Stimulated activated CD8-positive, alpha-beta memory T cell treated with anti-CD3 and anti-CD28 coated beads, Interleukin-15, amount 100 ng/mL, for 4 hours (primary cell): ENCODE results near the gene COP1.
"Not testable (repeated sequence)": the region's sequence is repeated elsewhere in the genome, so short reads cannot be mapped to it uniquely, and the experiment has no call there.

Experiments
- DNase-seq, 2 donors: peaks; one replicate each; pipeline ENCODE4 v3.0.0-alpha.2; 2020; ENCODE audit warnings: low read depth in 2 of 2

The COP1 gene

DNA sequence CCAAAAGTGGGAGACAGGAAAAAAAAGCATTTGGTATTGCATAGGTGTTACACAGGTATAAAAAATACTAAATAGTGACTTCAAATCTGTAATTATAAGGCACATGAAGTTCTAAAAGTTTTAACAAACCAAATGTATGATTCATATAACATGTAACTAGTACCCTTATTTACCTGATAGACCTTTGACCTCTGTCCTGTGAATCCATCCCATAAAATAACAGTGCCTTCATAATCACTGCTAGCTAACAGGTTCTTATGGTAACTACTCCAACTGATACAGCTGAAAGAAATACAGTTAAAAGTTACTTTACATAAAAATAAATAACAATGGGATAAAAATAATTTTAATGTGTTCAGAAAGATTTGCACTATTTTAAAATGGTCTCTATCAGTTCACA lies 163.5 kb downstream of the COP1 start:
- DNase-seq: no peak

DNA sequence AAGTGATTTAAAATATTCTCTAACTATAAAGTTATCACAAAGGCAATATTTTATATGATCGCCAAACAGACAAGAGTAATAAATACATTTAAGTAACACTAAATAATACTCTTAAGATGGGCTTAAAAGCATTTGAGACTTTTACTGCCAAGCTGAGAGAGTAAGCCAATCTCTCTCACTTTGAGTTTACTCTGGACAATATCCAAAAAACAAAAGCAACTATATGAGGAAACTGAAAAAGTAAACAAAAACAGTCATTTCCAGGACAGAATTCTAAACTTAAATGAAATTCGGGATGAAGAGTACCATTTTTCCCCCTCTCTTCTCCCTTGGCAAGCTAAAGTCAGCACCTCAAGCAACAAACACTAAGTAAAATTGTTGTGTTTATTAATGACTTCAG lies 173.2 kb downstream of the COP1 start:
- no peak for DNase-seq

DNA sequence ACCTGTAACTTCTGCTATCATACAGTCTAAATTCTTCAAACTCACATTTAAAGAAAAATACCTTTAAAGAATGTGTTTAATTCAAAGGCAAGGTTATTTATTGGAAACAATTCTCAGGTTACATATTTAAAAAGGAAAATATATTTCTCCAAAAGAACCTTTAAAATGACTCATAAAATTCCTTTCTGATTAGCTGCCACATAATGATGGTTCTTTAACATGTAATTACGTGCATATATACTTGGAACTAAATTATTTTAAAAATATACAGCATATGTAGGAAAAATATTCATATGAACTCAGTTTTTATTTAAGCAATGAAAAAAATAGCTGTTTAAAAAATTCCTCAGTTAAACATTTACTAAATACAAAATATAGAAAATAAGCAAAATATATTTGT lies 173.6 kb downstream of the COP1 start:
- no peak for DNase-seq

DNA sequence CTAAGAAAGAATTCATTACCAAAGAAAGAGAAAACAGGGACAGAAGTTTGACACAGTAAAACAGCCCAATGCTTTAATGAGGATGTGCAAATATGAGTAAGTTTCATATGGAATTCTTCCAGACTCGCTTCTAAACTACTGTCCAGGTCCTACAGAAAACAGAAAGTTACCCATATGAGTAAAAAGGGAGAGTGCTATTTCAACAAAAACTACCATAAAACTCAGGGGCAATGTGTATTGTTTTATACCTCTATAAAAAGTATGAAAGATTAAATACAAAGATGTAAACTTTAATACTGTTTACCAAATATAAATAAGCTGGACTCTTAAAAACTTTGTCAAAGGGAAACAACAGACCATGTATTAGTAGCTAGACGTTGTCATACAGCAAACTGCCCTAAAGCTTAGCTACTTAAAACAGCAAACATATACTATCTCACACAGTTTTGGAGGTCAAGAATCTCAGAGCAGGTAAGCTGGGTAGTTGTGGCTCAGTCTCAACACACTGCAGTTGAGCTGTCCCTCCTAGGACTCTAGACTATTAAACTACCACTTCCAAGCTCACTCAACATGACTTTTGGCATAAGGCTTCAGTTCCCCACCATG lies 174.9 kb downstream of the COP1 start:
- DNase-seq: no peak

DNA sequence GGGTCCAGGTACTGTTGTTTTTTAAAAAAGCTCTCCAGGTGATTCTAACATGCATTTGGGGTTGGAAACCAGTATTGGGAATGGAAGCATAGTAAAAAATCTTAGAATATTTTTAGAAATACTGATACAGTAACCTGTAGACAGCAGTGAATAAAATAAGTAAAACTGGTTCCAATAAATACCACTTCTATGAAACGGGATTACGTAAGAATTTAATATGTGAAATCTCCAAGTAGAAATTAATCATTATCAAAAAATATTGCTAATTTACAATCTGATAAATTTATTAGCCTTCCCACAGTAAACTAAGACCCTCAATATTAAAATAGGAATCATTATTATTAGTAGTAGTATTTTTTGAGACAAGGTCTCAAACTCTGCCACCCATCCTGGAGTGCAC lies 177.5 kb downstream of the COP1 start:
- no peak for DNase-seq

DNA sequence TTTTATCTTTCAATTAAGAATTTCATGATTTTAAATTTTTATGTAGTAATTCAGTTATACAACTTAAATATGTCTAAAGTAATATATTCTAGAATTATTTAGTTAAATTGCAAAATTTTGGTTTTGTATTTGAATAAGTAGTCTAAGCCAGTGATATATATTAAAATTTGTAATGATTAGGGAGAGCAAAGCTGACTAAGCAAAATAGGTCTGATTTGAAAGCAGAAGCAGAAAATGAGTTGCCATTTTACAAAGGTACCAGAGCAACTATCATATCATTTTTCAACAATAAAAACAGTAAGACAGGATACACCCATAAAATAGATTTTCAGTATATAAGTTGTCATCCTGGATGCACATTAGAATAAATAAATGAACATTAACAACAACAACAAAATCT lies 177.9 kb downstream of the COP1 start:
- DNase-seq: no peak

DNA sequence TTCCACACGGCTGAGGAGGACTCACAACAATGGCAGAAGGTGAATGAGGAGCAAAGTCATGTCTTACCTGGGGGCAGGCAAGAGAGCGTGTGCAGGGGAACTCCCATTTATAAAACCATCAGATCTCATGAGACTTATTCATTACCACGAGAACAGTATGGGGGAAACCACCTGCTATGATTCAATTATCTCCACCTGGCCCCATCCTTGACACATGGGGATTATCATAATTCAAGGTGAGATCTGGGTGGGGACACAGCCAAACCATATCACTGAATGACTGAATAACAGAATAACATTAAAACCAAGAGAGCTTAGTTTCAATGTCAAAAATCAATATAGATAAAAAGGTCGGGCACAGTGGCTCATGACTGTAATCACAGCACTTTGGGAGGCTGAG lies 179.2 kb downstream of the COP1 start:
- not testable (repeated sequence) for DNase-seq

DNA sequence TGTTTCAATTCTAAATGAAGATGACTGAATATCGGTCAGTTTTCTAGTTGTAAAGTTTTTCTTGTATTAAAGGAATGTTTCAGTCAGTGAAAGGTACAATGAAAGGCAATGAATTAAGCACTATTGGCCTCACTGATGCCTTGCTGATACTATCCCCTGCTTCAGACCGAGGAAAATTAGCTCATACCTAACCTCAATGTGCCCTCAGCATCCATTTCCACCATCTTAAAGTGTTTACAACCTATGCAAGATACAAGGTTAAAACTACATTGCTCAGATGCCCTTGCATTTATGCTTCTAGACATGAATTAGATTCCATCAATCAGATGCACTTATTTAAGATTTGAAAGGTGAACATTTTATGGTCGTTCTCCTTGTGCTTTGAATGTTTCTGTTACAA lies 184.5 kb downstream of the COP1 start:
- DNase-seq: no peak

DNA sequence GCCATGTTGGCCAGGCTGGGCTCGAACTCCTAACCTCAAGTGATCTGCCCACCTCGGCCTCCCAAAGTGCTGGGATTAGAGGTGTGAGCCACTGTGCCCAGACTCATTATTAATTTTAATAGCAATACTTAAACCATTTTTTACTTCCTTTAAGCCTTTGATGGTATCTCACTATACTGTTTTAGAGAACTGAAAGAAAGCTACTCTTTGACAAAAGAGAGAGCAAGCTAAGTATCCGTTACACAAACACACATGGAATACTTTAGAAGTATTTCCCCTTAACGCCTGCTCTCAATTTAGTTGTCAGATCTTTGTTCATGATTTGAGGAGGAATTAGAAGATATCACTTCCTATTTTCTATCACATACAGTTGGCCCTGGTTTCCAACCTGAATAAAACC lies 189.4 kb downstream of the COP1 start:
- no peak for DNase-seq

DNA sequence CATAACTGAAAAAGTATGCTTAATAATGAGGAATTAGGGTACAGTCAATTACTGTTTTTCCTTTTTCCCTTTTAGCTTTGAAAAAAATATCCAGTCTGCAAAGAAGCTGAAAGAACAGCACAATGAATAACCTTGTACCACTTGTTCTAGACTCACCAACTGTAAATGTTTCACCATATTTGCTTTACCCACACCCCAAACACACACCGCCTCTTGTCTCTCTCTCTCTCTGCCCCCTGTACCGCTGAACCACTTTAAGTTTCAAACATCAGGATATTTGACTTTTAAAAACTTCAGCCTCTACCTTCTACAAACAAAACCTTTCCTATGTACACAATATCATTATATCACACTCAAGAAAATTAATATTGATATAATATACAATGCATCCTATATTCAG lies 197.1 kb downstream of the COP1 start:
- no peak for DNase-seq

DNA sequence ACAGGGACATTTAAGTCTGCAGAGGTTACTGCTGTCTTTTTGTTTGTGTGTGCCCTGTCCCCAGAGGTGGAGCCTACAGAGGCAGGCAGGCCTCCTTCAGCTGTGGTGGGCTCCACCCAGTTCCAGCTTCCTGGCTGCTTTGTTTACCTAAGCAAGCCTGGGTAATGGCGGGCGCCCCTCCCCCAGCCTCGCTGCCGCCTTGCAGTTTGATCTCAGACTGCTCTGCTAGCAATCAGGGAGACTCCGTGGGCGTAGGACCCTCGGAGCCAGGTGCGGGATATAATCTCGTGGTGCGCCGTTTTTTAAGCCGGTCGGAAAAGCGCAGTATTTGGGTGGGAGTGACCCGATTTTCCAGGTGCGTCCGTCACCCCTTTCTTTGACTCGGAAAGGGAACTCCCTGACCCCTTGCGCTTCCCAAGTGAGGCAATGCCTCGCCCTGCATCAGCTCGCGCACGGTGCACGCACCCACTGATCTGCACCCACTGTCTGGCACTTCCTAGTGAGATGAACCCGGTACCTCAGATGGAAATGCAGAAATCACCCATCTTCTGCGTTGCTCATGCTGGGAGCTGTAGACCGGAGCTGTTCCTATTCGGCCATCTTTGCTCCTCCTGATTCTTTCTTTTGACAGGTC lies 199.2 kb downstream of the COP1 start:
- not testable (repeated sequence) for DNase-seq

DNA sequence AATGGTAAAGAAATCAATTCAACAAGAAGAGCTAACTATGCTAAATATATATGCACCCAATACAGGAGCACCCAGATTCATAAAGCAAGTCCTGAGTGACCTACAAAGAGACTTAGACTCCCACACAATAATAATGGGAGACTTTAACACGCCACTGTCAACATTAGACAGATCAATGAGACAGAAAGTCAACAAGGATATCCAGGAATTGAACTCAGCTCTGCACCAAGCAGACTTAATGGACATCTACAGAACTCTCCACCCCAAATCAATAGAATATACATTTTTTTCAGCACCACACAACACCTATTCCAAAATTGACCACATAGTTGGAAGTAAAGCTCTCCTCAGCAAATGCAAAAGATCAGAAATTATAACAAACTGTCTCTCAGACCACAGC lies 212.4 kb downstream of the COP1 start:
- not testable (repeated sequence) for DNase-seq

DNA sequence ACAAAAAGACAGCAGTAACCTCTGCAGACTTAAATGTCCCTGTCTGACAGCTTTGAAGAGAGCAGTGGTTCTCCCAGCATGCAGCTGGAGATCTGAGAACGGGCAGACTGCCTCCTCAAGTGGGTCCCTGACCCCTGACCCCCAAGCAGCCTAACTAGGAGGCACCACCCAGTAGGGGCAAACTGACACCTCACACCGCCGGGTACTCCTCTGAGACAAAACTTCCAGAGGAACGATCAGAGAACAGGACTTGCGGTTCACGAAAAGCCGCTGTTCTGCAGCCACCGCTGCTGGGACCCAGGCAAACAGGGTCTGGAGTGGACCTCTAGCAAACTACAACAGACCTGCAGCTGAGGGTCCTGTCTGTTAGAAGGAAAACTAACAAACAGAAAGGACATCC lies 214.3 kb downstream of the COP1 start:
- not testable (repeated sequence) for DNase-seq

DNA sequence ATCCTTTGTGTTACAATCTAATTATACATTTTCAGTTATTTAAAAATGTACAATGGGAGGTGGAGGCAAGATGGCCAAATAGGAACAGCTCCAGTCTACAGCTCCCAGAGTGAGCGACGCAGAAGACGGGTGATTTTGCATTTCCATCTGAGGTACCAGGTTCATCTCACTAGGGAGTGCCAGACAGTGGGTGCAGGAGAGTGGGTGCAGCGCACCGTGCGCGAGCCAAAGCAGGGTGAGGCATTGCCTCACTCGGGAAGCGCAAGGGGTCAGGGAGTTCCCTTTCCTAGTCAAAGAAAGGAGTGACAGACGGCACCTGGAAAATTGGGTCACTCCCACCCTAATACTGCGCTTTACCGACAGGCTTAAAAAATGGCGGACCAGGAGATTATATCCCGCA lies 214.9 kb downstream of the COP1 start:
- DNase-seq: not testable (repeated sequence)

DNA sequence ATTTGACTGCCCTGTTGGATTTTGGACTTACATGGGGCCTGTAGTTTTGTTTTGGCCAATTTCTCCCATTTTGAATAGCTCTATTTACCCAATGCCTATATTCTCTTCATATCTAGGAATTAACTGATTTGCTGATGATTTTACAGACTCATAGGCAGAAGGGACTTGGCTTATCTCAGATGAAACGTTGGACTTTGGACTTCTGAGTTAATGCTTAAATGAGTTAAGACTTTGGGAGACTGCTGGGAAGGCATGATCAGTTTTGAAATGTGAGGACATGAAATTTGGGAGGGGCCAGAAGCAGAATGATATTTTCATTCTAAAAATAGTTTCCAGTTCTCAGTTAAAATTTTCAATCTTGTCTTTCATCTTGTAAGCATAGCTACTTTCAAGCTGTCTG lies 222.3 kb downstream of the COP1 start:
- no peak for DNase-seq

DNA sequence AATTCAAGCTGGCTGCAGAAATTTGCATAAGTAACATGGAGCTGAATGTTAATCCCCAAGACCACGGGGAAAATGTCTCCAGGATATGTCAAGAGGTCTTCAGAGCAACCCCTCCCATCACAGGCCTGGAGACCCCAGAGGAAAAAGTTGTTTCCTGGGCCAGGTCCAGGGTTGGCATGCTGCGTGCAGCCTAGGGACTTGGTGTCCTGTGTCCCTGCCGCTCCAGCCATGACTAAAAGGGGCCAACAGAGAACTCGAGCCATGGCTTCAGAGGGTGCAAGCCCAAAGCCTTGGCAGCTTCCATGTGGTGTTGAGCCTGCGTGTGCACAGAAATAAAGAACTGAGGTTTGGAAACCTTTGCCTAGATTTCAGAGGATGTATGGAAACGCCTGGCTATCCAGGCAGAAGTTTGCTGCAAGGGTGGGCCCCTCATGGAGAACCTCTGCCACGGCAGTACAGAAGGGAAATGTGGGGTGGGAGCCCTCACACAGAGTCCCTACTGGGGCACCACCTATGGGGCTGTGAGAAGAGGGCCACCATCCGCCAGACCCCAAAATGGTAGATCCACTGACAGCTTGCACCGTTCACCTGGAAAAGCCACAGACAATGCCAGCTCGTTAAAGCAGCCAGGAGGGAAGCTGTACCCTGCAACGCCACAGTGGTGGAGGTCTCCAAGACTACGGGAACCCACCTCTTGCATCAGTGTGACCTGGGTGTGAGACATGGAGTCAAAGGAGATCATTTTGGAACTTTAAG lies 222.9 kb downstream of the COP1 start:
- DNase-seq: no peak

DNA sequence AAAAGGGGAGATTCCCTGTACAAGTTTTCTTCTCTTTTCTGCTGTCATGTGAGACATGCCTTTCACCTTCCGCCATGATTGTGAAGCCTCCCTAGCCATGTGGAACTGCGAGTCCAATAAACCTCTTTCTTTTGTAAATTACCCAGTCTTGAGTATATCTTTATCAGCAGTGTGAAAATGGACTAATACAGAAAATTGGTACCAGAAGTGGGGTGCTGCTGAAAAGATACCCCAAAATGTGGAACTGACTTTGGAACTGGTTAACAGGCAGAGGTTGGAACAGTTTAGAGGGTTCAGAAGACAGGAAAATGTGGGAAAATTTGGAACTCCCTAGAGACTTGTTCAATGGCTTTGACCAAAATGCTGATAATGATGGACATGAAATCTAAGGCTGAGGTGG lies 223.7 kb downstream of the COP1 start:
- not testable (repeated sequence) for DNase-seq

DNA sequence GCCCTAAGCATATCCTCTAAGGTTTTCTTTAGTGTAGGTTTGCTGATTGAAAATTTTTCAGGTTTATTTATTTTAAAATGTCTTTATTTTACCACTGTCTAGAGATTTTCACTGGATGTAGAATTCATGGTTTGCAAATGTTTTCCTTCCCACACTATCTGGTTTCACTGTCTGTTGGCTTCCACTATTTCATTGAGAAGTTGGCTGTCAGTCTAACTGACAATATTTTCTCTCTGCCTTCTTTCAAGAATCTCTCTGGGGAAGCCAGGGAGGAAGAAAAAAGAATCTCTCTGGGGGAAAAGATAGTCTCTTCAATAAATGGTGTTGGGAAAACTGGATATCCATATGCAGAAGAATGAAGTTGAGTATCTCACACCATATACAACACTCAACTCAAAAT lies 226.0 kb downstream of the COP1 start:
- no peak for DNase-seq

DNA sequence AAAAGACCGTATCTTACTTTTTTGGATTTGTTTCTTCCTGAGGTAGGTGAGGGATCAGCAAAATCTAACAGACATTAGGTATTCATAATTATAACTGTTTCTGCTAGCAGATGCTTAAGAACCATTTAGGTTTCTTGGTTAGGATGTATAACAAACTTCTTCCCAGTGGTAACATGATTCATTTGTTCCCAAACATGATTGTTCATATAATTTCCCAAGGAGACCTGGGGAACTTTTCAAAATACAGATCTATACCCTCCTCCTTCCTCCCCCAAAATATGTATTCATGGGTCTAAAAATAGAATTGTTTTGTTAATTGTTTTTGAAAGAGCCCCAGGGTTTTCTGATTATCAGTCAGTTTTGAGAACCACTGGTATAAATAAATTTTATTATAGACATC lies 228.2 kb downstream of the COP1 start:
- no peak for DNase-seq

DNA sequence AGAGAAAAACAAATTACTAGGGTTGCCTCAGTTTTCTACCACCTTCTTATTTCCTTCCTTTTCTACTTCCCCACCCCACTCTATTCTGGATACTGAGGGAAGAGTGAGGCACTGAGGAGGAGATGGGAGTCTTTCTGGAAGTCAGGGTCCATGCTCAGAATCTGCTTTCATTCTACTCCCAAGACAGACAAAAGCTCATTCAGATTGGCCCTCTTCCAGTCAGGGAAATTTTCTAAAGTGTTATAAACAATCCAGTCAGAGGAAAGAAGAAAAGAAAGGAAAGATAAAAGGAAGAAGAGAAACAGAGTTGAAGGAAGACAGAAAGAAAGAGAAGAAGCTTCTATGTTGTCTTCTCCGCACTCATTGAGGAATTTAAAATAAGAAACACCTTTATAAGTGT lies 228.6 kb downstream of the COP1 start:
- DNase-seq: no peak

DNA sequence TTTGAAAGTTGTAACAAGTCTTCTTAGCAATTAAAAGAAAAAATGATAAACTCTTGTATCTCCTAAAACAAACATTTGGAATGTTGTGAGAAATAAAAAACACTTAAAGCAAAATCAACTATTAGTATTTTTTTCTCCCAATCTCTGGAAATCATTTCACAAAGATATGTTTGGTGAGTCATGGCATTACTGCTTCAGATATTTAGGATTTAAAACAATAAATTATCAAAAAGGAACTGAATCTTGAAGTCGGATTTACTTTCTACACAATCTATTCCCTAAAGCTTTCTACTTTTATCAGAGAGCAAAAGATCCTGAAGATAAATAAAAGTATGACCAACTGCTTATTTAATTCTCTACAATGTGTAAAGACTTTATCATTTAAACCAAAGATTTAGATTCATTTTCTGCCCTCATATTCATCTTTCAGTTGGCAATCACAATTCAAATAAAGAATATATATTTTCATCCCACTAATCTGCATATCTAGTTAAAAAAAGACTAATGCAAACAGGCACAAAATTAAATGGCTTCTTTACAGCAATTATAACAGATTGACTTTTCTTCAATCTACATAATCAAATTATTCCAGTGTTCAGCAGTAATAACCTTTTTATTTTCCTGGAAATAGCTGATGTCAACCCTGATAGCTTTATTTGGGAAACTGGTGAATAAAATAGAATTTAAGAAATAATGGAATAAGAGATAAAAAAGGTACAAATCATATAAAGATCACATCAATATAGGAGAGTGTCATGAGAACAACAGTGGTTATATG lies 230.0 kb downstream of the COP1 start:
- DNase-seq: no peak

DNA sequence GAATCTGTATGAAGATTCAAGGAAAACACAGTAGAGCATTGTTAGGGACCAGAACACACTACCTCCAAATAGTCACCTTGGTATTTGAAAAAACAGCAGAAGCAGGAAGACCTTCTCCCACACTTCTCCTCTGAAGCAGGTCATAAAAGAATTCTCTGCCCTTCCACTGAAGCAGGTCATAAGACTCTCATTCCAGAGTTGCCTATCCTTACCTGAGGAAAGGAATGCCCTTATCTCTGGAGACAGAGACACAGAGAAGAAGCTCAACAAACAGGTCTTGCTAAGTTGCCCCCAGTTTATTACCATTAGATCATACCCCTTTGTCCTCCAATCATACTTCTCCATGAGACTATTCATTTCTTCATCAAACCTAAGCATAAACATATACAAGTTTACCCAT lies 237.9 kb downstream of the COP1 start:
- no peak for DNase-seq
